MV-4-11 (cell line): ENCODE data around the gene IKBKE.

Experiments used
- DNase-seq: peaks from one replicate; lab custom pipeline; 2025; lab: John Stamatoyannopoulos, UW

IKBKE gene

DNA sequence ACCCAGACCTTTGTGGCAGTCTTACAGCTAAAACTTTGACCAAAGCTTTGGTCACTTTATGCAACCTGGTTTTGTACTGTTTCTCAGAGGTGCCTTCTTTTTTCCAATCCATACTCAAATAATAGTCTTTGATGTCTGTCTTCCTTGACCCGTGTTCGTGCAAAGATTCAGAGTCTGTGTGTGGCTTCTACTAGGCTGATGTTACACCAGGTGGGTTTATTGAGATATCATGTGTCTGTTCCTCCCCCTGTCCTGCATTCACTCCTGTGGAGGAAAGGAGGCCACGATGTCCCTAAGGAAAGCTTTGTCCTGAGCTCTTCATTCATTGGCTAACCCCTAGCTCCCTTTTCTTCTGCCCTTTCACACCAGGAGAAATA lies 15.0 kb upstream of the IKBKE start:
- no peak for DNase-seq

- no peak for DNase-seq
Measured at GRCh38 chr1:206455666-206456344, 14.5 kb upstream of the IKBKE start.

DNA sequence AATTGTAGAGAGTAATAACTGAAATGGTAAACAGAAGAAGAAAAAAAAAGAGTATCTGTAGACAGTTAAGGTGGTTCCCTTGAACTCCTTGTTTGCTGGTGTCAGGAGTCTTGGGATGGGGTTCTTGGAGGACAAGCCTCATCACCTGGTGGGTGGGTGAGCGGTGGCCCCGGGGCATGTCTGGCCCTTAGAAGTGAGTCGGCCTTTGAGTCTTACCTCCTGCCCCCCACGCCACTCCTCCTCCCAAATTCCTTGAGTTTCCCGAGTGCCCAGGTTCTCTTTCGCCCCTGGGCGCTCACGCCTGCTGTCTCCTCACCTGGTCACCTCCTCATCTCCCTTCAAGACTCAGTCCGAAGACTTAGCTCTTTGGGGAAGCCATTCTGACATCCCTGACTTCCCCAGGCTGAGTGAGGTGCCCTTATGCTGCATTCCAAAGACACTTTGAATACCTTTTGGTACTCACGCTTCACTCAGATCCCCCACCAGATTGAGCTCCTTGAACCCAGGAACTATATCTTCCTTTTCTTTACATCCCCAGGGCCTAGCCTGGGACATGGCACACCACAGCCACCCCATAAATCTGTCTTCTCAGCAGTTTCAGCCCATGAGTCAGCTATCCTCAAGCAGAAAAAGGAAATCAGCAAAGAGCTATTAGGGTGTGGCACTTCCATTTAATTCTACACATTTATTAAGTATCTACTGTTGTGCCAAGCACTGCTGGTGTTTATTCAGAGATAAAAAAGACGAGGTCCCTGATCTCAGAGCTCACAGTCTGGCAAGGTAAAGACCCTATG lies 13.5 kb upstream of the IKBKE start:
- DNase-seq = peak; percentile 55

GRCh38 chr1:206457408-206458120 lies 12.7 kb upstream of the IKBKE start:
- DNase-seq = no peak

GRCh38 chr1:206459703-206460102 lies 10.6 kb upstream of the IKBKE start:
- no peak for DNase-seq

DNA sequence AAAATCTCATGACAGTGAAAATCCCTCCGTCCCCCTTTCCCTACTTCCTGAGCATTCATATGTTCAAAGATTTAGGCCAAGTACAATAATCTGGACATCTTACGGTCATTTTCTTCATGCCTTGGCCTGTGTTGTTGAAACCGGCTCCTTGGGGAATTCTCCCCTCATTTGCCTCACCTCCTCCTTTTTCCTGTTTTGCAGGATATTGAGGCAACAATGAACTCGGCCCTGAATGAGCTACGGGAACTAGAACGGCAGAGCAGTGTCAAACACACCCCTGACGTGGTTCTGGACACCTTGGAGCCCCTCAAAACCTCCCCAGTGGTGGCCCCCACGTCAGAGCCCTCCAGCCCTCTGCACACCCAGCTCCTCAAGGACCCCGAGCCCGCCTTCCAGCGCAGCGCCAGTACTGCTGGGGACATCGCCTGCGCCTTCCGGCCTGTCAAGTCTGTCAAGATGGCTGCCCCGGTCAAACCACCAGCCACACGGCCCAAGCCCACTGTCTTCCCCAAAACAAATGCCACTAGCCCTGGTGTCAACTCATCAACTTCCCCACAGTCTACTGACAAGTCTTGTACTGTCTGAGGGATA lies 9.3 kb upstream of the IKBKE start:
- DNase-seq = no peak

GRCh38 chr1:206461602-206462455 lies 8.4 kb upstream of the IKBKE start:
- DNase-seq = peak; percentile 48

DNA sequence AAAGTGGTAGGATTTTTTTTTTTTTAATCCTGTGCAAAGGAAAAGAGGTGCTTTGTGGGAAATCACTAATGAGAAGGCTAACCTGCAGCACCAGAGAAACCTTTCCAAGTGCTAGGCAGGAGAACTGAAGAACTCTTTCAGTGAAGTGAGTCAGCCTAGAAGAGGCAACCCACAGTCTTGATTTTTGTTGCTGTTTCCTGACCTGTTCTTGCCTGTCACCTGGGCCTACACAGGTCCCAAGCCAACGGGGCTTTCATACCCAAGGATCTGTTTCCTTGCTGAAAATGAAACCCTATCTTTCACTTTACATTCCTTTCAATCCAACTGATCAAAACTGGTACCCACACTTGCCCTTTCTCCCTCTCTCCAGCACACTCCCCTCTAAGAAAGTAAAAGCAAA lies 7.1 kb upstream of the IKBKE start:
- DNase-seq = no peak

DNA sequence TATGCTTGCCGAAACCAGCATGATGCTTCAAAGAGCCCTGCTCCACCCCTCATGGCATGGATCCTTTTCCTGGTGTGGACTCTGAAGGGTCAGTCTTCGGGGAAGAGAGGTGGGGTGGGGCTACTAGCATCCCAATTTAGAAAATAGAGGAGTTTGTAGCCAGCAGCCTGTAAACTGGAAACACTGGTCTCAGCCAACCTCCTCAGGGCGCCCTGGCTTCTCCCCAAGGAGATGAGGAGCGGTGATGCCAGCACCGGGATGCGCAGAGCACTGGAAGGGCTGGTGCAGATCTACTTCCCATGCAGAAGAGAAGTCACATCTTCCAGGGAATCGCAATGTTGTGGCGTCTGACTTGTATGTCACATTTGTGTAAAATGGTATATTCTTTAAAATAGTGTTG lies 6.4 kb upstream of the IKBKE start:
- no peak for DNase-seq

- DNase-seq = peak; percentile 57
Measured at GRCh38 chr1:206464456-206464964, 5.8 kb upstream of the IKBKE start.

DNA sequence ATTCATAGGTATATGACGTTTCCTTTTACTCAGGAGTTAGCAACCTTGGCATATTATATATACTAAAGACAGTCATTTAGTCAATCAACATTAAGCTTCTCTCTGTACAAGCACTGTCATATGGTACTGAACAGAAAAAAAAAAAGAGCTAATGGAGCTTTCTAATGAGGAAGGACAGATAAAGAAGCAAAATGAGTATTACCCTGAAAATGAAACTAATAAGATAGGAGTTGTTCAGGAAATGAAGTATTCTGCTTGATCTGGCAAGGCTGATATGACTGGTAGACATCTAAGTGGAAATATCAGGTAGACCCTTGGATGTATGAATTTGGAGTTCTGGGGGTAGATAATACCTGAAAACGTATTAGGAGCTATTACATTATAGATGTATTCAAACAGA lies 4.3 kb upstream of the IKBKE start:
- no peak for DNase-seq

GRCh38 chr1:206466840-206467649 lies 3.2 kb upstream of the IKBKE start:
- no peak for DNase-seq

- DNase-seq = peak; percentile 97
Measured at GRCh38 chr1:206467915-206468314, 2.4 kb upstream of the IKBKE start.

- peak; percentile 18 for DNase-seq
Measured at GRCh38 chr1:206468571-206468970, 1.7 kb upstream of the IKBKE start.

DNA sequence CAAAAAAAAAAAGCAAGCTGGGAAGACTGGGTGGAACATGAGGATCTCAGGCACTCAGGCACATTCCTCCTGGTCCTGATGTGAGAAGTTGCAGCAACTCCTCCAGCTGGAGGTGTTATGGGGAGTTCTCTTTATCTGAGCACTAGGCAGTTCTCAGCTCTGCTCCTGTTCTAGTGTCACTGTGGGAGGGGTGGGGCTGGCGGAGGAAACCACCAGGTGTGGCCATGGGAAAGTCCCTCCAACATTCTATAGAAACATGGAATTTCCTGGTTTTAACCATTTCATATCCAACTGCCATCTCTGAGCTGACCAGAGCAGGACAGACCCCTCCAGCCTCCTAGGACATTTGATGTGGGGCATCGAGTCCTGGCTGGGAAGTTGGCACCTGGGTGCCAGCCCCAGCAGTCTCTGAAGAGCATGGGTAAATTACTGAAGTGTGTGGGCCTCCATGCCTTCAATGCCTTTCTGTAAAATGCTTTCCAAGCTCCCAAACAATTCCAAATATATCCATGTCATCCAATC lies 804 bp upstream of the IKBKE start:
- DNase-seq = no peak

DNA sequence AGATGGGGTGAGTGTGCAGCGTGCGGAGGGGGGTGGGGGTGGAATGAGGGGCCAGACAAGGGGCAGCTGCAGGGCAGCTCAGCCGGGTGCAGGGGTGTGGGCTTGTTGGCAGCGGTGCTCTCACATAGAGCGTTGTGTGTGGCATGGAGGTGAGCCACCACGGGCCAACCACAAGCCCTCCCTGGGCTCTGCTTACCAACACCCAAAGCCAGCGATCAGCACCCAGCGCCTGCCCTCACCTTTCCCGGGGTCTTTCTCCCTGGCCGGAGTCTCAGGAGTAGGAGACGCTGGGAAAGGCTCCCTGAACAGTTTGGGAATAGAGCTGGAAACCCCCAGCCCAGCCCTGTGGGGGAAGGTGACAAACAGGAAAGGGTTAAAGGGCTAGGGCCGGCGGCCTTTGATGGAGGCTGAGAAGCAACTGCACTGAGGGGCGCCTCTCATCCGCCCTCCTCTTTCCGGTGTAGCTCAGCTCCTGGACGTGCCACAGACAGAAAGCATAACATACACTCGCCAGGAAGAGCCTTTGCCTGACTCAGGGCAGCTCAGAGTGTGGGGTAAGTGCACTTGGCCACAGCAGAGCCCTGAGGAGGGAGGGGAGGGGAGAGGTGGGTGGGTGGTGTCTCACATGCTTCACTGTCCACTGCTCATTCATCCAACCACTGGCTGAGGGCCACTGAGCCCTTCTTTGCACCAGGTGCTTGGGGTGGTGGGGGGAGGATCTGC lies 577 bp downstream of the IKBKE start:
- DNase-seq = peak; percentile 25

GRCh38 chr1:206471415-206471801 lies 1.1 kb downstream of the IKBKE start:
- DNase-seq = no peak

- no peak for DNase-seq
Measured at GRCh38 chr1:206472024-206472423, 1.7 kb downstream of the IKBKE start.

- peak; percentile 98 for DNase-seq
Measured at GRCh38 chr1:206472454-206472853, 2.2 kb downstream of the IKBKE start.

DNA sequence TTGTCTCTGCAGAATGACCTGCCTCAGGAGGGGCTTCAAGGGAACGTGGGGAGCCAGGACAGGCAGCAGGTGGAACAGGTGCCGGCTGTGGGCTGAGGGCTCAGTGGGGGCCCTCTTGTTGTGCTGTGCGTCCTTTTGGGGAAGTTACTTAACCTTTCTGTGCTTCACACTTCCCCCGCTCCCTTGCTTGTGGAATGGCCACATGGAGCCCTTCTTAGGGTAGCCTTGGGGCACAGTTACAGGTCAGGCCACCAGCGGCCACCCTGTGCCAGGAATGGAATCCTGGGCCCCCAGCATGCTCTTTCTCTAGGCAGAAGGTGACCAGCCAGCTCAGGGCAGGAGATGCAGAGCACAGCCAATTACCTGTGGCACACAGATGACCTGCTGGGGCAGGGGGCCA lies 2.6 kb downstream of the IKBKE start:
- peak; percentile 91 for DNase-seq
